GM21737 (cell line): ENCODE measurements around the gene B3GAT3.
"Not testable (repeated sequence)": the region's sequence is repeated elsewhere in the genome, so short reads cannot be mapped to it uniquely, and the experiment has no call there.

Experiments
- ATAC-seq: cut with Tn5 transposase; IDR thresholded peaks from one replicate; pipeline ENCODE4 v1.9.1; 2021; ENCODE audit warnings: mild to moderate bottlenecking, moderate library complexity; ENCODE audit not compliant: unreplicated experiment

Gene B3GAT3

DNA sequence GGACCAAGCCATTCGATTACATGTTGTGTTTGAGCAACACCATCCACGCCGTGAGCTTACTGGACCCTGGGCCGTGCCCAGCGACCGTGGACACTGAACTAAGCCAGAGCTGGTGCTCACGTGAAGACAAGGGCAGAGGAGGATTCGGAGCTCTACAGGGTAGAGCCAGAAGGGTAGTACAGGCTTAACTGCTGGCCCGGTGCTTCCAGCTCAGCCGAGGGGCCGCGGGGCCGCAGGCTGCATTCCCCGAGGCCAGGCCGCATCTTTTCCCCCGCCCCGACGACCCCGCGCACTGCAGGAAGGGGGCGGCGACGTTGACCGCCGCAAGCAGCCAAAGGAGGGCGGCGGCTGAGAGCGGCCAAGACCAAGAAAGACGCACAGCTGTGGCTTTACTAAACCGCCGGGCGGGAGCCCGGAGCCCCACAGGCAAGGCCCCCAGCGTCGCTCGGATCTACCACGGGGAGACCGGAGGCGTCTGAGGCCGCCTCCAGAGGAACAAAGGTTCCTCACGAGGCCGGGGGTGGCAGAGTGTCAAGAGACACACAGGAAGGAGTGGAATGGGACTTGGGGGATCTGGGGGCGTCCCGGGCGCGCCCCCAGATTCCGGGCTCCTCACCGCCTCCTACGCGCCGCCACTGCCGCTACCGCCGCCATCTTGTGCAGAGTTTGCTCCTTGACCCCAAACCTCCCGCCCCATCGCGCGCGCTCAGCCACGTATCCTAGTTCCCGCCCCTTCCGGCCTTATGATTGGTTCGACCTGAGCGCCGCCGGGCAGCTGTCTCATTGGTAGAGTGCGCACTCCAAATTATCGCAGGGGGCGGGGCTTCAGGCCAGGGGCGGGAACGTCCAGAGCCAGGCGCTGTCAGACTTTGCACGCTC, 24.4 kb upstream of the B3GAT3 start, which contains the start of gene GANAB:
Gene GANAB (minus strand): TSS at position 668 of the 879 bp plus-strand sequence. CDS start 14 bp downstream, at position 654.
- ATAC-seq, result peak; percentile 82

DNA sequence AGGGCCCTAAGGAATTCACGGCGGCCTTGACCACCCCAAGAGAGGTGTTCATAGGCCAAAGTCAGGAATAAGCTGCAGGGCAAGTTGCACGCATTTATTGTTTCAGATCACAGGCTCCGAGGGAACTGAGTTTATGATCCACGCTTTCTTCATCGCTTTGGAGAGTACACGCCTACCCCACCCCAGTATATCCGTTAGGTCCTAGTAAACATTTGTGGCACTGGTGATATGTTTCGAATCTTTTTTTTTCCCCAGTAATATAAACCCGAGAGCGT, 23.8 kb upstream of the B3GAT3 start:
- no peak for ATAC-seq

DNA sequence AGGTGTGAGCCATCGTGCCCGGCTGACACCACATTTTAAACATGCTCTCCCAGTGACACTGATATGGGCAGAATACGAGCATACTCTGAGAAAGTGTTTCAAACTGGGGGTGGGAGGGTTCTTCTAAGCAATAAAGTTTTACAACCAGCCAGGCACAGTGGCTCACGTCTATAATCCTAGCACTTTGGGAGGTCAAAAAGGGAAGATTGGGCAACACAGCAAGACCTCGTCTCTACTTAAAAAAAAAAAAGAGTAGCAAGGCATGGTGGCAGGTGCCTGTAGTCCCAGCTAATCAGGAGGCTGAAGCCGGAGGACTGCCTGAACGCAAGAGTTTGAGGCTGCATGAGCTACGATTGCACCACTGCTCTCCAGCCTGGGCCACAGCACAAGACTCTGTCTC, 22.4 kb upstream of the B3GAT3 start:
- no peak for ATAC-seq

DNA sequence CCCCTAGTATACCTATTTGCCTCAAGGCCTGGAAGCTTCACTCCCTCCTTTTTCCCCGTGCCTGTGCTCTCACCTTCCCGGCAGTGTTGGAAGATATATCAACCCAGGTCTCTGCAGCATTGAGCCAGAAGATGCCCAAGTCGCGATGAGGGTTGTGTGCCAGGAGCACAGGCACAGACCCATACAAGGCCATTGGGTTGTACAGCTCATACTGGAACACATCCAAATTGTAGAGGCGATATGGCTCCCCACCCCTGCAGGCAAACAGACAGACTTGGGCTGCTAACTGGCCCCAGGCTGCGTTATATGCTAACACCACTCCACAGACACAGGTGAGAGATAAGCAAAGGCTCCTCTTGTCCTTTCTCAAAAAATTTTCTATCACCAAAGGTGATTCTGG, 10.7 kb upstream of the B3GAT3 start:
- no peak for ATAC-seq

DNA sequence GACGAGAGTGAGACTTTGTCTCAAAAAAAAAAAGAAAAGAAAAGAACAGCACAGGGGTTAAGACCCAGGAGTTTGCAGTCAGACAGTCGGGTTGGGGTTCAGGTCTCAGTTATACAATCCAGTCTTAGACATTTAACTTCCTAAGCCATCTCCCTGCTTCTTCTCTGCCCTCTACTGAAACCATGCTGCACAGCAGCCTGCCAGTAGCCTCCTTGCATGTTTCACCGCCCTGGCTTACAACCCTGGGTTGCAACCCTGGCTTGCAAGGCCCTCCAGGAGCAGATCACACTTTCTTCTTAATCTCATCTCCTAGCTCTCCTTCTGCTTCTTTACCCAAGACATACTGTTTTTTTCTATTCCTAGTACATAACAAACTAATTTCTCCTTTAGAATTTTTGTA, 5.9 kb upstream of the B3GAT3 start:
- no peak for ATAC-seq

DNA sequence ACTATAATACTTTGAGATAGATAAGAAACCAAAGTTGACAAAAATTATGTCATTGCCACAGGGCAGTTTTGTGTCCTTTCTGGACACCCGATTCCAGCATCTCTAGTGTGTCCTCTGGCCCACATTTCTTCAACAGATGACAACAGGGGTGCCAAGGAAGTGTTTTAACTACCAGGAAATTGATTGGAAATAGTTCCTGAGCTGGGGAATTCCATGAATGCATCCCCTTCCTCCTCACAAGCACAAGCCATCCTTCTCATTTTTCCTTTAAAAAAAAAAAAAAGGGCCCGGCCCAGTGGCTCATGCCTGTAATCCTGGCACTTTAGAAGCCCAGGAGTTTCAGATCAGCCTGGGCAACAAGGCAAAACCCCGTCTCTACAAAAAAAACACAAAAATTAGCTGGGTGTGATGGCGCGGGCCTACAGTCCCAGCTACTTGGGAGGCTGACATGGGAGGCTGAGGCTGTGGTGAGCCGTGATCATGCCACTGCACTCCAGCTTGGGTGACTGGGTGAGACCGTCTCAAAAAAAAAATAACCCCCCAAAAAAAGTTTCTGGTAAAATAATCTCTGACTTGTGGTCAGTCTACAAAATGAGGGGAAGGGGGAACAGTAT, 797 bp upstream of the B3GAT3 start:
- no peak for ATAC-seq

DNA sequence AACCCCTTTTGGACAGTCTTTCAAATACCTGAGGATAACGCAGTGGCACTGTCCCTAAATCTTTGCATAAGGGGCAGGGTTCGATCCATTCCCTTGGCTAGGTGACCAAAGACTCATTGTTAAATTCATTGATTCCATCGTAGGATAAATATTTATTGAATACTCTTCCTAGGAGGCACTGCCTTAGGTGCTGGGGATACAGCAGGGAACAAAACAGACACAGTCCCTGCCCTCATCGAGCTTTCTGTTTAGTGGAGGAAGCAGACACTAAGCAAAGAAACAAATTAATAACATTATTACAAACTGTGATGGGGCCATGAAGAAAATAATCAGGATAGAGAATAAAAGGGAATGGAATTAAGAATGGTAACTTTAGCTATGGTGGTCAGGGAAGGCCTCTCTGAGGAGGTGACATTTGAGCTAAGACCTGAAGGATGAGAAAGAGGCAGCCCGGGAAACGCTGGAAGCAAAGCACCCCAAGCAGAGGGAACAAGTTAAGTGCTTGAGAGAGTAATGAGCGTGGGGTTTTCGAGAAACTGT, 689 bp downstream of the B3GAT3 start:
- ATAC-seq, result no peak

DNA sequence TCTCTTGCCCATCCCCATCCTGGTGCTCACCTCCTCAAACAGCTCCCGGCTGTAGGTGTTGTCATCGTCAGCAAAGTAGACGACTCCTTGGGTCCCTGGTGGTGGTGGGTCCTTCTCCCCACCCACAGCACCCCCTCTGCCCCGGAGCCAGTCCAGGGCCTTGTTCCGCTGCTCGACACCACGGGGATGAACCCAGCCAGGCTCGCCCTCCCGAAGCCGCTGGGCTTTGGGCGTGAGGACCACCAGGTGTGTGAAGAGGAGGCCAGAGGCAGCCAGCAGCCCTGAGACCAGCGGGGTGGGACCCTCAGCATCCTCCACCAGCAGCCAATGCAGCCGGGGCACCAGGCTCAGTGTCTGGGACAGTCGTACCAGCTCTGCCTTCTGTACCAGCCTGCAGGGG, 4.8 kb downstream of the B3GAT3 start:
- ATAC-seq, result not testable (repeated sequence)

DNA sequence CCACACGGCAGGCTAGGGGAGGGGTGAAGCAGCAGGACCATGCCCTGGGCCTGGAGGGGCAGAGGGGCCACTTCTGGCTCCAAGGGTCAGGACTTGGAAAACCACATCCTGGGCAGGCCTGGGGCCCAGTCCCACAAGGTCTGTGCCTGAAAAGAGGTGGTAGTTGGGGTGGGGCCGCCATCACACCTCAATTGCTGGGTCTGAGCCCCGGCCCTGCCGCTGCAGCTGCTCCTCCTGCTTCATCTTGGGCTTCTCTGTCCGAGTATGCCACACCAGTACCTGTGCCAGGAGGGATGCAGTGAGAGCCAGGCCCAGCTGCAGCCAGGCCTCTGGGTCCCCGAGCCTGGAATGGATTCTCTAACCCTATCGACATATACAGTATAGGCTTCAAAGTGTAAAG, 6.3 kb downstream of the B3GAT3 start:
- no peak for ATAC-seq

DNA sequence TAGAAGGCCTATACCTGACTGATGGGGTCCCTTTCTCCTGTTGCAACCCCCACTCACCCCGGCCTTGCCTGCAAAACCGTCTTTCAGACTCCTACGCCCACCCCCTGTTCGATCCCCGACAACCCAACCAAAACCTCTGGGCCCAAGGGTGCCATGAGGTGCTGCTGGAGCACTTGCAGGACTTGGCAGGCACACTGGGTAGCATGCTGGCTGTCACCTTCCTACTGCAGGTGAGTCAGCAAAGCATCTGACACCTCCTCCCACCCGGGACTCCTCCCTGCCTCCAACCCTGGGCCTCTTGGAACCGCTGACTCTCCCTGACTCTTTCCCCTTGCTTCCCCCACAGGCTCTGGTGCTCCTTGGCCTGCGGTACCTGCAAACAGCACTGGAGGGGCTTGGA, 7.5 kb downstream of the B3GAT3 start:
- no peak for ATAC-seq

DNA sequence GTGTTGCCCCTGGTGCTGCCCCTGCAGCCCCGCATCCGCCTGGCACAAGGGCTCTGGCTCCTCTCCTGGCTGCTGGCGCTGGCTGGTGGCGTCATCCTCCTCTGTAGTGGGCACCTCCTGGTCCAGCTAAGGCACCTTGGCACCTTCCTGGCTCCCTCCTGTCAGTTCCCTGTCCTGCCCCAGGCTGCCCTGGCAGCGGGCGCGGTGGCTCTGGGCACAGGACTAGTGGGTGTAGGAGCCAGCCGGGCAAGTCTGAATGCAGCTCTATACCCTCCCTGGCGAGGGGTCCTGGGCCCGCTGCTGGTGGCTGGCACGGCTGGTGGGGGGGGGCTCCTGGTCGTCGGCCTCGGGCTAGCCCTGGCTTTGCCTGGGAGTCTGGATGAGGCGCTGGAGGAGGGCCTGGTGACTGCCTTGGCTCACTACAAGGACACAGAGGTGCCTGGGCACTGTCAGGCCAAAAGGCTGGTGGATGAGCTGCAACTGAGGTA, 8.5 kb downstream of the B3GAT3 start:
- no peak for ATAC-seq

DNA sequence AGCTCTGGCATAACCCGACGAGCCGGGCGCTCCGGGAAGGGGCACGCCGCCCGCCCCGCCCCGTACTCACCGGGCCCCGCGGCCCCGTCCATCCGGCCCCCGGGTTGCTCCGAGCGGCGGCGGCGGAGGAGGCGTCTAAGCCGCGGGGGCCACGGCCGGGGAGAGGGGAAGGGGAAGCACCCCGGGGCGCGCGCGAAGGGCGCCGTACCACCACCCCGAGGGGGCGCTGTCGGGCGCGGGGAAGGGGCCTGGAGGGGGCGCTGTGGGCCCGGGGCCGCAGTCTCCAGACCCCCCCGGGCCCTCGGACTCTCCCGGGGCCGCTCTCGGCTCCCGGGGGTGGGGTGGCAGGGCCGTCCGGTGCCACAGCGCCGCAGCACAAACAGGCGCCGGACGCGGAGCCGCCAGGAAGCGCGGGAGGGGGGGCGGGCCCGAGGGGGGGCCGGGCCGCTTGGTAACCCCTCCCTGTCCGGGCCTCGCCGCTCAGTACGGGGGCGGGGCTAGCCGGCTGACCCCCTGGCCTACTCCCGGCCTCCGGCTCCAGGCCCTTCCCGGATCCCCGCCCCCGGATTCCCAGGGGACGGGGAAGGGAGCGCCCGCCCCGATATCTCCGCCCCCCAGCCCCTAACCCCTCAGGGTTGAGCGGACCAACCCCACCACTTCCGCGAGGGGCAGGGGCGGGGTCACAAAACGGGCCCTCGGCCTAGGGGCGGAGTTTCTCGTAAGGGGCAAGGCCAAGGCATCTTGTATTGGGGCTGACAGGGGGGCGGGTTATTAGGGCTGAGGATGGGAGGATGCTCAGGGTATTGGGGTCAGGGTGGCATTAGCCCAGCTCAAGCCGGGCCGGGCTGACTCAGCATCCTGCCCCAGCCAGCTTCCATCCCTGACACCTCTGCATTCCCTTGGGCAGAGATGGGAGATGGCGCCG, 9.2 kb downstream of the B3GAT3 start, which contains the start of the genes EML3 and ROM1:
Gene EML3 (minus strand): TSS at position 410 of the 925 bp plus-strand sequence. CDS start 318 bp downstream, at position 92.
Gene ROM1 (plus strand): TSS at position 892 of the 925 bp plus-strand sequence. CDS start 25 bp downstream, at position 917.
- peak; percentile 53 for ATAC-seq

DNA sequence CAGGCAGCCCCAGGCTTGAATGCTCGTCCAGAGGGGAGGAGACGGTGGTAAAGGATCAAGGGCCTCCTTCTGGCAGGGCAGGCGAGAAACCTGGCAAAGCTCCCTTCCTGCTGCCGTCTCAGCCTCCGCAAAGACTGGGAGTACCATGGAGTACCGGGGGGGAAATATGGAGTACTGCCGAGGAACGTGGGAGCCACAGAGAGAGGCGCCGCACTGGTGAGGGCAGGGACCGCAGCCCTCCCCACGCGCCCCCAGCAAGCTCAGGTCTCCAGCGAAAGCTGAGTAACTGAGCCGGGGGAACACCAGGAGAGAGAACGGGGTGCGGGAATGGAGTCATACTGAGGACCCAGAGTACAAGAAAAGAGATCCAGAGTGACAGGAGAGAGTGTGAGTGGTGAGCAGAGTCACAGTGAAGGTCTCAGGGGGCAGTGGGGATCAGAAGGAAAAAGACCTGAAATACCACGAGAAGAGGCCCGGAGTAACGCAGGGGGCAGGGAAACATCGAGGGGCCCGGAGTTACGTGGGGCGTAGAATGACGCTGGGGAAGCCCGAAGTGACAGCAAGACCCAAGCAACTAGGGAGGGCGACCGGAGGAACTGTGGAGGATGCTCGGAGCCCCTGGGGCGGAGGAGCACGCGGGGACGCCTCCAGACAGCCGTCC, 10.0 kb downstream of the B3GAT3 start:
- ATAC-seq, result peak; percentile 18

DNA sequence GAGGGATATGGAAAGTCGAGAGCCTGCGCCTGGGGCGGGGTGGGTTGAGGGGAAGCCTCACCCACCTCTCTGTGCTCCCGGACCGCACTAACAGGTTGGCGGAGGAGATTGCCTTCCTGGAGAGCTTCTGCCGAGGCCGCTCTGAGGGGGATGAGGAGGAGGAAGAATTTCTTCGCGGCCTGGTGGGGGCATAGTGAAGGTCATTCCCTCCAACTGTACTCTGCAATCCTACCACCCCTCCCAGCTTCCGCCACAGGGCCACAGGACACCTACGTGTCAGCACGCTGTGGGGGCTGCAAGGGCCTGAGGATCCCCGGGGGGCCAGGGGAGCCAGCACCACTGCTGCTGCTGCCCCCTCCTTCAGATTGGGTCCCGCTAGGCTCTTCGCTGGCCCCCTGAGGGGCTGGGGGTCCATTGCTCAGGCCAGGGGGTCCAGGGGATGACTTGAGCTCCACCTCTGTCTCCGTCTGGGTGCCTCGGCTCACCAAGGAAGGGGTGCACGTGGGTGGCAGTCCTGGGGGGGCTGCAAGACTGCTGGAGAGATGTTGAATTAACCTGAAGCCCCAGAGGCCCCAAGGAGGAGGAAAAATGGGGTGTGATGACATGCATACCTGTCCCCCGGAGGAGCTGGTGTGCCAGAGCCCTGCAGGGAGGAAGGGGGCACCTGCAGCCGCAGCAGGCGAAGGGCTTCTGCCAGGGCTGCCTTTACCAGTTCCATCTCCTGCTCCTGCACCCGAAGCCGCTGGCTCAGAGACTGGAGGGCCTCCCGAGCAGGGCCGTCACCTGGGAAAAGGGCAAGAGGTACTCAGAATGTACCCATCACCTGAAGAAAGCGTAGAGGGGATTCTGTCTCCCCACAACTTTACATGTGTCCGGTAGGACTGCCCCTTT, 10.7 kb downstream of the B3GAT3 start:
- ATAC-seq, result no peak

DNA sequence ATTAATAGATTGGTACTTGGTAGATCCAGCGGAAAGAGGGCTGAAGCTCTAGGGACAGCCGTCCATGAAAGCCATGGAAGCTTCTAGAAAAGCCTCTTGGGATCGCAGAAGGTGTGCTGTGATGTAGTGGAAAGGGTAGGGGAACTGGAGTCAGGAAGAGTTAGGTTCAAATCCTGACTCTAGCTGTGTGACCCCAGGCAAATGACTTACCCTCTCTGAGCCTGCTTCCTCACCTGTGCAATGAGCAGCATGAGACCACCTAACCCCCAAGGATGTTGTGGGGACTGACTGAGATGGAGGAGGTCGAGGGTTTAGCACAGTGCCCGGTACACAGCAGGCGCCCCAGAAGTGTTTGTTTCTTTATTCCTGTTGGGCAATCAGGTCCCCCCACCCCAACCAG, 11.4 kb downstream of the B3GAT3 start:
- no peak for ATAC-seq

DNA sequence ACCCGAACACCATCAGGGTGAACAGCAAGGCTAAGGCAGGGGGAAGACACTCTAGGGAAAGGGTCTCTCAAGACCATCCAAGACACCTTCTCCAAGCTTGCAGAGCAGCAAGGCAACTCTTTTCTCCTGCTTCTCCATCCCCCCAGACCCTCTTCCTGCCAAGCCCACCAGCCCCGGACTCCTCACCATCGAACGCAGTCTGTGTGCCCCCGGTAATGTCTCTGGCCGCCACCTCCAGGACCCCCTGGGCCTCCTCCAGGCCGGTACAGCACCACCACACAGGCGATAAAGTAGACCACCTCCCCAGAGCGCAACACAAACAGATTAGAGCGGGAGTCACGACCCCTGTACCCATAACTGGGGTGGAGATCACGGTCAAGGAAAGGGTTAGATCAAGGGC, 13.0 kb downstream of the B3GAT3 start:
- no peak for ATAC-seq

DNA sequence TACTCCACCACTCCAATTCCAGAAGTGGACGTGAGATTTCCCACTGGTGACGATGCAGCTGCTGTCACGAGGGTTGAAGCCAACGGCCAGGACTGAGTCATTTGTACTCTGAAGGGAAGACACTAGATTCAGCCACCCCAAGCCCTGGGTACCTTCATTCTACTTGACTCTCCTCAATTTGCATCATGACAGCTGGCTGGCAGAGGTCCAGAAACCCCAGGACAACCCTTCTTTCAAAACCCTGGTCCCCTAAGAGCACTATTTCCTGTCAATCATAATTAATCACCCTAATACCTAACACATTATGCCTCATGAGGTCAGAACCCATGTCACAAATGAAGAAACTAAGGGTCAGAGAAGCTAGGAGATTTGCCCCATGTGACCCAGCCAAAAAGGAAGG, 14.1 kb downstream of the B3GAT3 start:
- ATAC-seq, result no peak

DNA sequence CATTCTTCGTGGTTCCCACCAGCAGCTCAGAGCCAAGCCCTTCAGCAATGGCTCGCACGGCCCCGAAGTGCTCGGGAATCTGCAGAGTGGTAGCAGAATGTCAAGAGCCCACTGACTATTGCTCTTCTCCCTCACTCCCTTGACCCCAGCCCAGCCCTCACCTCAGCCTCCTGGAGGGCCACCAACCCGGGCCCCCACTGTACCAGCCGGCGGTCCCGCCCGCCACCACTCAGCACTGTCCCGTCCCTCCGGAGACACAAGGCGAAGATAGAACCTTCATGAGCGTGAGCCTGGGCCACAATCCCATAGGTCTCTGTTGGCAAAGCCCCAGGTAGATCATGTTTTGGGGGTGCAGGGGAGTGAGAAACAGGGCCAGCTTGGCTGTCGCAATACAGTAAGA, 15.9 kb downstream of the B3GAT3 start:
- ATAC-seq, result no peak

DNA sequence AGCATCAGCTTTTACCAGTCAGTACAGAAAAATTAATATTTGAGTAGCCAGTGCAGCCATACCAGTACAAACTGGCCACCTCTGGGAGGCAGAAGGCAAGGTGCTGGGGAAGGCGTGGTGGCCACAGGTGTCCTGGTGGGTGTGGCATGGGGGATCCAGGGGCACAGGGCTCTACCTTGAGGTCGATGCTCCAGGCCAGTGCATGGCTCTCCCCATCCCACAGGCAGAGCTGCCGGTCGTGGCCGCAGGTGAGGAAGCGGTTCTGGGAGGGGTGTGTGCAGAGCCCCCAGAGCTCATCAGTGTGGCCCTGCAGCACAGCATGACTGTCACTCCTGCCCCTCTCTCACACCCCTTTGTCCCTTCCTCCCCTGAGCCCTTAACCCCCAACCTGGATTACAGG, 16.3 kb downstream of the B3GAT3 start:
- no peak for ATAC-seq
